Stimulated activated CD8-positive, alpha-beta memory T cell treated with anti-CD3 and anti-CD28 coated beads, Interleukin-12 subunit alpha, Interleukin-12 subunit beta, amount 100 ng/mL, for 4 hours (primary cell): ENCODE data around the gene ABTB1.
"Not testable (repeated sequence)": the region's sequence is repeated elsewhere in the genome, so short reads cannot be mapped to it uniquely, and the experiment has no call there.

Source experiments
- DNase-seq: peaks from one replicate; pipeline ENCODE4 v3.0.0-alpha.2; 2020; ENCODE audit warnings: low read depth

Gene ABTB1

DNA sequence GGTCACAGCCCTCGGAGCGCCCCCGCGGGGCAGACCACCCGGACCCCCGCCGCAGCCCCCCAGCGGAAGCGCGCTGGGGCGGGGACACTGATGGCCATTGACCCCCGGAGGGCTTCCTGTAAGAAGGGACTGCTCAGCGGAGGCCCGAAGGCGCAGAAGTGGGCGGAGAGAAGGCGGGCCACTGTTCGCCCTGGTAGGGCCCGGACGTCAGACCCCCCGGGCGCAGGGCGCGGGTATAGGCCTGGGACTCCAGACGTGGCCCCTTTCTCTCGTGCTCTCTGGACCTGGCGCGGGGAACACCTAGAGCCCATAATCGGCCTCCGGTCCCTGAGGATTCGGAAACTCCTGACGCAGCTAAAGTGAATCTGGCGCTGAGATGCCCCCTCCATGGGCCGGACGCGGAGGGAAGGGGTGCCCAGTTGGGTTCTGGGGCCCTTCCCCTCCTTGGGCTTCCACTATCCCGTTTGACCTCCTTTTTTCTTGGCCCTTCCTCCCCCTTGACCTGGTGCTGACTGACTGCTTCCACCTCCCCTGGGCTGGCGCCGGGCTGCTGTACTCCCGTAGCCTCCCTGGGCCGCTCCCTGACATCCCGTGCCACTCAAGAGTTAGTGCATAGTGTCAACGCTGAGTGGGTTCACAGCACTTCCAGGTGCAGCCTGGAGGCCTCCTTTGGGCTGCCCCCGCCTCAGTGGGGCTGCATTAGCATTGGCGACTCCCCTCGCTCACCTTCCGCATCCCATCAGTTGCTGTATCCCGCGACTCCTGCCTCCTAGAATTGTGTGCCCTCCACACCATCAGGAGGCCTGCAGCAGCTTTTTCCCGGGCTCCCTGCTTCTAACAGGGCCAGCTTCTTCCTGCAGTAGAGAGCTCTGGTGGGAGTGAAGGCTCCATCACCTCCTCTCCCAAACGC, 694 bp downstream of the ABTB1 start:
- peak; percentile 36 for DNase-seq

DNA sequence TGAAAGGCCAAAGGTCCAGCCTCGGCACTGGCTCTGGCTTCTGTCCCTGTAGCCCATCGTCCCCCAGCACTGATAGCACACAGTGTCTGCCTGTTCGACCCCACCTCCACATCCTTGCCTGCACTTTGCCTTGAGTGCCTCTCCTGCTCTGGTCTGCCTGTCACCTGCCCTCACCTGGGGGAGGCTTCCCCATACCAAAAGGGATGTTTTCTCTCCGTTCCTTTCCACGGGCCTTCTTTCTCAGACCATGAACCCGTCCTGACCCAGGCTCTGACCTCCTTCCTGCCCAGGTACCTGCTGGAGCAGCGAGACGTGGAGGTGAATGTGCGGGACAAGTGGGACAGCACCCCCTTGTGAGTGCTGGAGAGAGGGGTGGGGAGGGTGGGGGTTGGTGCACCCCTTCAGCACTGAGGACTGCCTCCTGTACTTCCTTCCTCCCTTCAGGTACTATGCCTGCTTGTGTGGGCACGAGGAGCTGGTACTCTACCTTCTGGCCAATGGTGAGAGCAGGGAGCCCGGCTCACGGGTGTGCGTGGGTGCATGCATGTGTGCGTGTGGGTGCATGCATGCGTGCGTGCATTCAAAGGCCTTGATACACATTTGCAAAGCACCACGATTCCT, 1.5 kb downstream of the ABTB1 start:
- no peak for DNase-seq

GRCh38 chr3:127674790-127675189, 2.0 kb downstream of the ABTB1 start:
- DNase-seq, result no peak

GRCh38 chr3:127675651-127676391, 3.1 kb downstream of the ABTB1 start:
- no peak for DNase-seq

GRCh38 chr3:127676456-127676855, 3.7 kb downstream of the ABTB1 start:
- DNase-seq, result no peak

DNA sequence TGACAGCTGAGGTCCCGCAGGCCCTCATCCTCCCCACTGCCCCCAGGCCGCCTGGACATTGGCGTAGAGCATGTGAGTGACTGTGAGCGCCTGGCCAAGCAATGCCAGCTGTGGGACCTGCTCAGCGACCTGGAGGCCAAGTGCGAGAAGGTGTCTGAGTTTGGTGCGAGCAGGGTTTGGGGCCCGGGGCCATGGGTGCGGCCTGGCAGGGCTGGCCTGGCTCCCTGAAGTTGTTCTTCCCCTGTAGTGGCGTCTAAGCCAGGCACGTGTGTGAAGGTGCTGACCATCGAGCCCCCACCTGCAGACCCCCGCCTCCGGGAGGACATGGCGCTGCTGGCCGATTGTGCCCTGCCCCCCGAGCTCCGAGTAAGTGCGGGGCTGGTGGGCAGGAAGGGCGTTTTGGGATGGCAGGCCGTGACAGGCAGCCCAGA, 4.2 kb downstream of the ABTB1 start:
- DNase-seq, result no peak

GRCh38 chr3:127677541-127678314, 5.0 kb downstream of the ABTB1 start:
- DNase-seq, result no peak

DNA sequence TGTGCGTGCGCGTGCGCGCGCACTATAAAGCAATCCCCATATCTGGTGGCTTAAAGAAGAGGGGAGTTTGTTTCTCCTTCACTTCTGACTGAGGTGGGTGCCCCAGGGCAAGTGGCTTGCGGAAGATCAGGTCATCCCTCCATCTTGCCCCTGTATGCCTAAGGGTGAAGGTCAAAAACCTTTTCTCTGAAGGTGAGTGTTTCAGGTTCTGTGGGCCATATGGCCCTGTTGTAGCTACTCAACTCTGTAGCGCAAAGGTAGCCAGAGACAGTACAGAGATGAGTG, 5.5 kb downstream of the ABTB1 start:
- no peak for DNase-seq

DNA sequence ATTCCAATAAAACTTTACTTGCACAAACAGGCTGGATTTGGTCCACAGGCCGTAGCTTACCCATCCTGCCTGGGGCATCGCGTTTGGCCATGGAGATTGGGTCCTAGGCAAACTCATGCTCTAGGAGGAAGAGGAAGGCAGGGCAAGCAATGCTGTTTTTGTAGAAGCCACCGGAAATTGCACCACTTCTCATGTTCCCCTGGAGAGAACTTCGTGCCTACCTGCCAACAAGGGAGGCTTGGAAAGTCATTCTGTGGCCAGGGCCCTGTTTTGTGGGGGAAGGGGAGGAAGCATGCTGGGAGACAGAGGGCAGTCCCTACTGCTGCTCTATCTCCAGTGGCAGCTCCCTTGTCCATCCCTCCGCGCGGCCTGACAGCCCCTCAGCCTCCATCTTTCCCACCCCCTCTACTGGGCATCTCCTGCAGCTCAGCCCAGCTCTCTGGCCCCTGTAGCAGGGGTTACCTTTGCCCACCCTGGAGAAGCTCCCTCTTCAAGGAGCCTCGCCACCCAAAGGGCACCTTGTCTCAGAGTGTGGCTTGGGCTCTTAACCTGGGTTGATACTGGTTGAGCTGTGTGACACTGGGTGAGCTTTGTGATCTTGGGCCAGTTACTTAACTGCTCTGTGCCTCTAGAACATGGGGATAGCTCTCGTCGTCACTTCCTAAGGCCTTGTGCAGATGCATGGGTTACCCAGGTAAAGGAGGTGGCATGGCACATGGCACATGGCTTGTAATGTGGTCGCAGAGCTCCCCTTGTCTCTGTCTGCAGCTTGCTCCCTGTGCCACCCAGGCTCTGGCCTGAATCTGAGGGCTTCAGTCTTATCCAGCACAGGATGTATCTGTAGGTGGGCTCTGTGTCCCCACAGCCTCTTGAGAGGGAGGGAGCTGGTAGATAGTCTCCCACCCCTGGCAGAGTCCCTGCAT, 6.1 kb downstream of the ABTB1 start:
- DNase-seq, result no peak

GRCh38 chr3:127679534-127680145, 6.9 kb downstream of the ABTB1 start:
- DNase-seq, result no peak

GRCh38 chr3:127680146-127680661, 7.5 kb downstream of the ABTB1 start:
- no peak for DNase-seq

- no peak for DNase-seq
Observed at GRCh38 chr3:127680798-127681221, 8.1 kb downstream of the ABTB1 start.

DNA sequence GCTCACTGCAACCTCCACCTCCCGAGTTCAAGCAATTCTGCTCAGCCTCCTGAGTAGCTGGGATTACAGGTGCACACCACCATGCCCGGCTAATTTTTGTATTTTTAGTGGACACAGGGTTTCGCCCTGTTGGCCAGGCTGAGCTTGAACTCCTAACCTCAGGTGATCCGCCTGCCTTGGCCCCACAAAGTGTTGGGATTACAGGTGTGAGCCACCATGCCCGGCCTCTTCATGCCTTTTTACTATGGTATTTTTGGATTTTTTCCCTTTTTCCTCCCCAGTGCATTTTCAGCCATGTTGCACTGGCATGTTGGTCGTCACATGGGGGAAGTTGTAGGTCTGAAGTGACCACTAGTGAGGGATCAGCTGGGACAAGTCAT, 9.4 kb downstream of the ABTB1 start:
- not testable (repeated sequence) for DNase-seq

GRCh38 chr3:127682561-127682960, 9.8 kb downstream of the ABTB1 start:
- DNase-seq, result no peak

DNA sequence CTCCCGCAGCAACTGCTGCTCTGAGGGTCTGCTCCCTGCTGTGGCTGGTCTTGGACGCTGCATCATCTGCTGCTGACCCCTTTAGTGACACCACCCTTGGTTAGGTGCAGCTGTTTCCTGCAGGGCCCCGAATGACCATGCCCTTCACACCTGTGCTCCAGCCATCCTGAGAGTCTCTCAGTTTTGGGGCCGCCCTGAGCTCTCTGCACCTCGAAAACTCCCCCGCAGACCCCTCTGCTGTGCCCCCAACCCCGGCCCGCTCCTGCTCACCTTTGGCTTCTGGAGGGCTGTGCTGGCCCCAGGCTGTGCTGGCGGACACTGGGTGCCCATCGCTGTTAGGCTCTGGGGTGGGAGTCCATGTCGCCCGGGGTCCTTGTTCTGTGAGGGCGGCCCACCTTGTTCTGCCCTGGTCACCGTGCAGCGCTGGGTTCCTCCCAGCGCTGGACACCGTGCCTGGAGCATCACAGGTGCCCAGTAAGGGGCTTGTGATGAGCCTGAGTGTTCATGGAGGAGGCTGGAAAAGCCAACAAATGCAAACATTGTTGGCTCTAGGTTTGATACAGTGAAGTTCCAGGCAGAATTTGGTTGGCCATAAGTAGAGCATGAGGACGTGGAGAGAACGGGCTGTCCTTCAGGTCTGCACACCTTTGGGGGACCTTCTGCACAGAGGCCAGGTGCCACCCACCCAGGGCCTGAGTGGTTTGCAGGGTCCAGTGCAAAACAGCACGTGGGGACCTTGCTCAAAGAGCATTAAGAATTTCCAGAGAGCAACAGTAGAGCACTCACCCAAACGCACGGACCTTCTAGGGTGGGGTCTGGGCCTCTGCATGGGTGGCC, 12.3 kb downstream of the ABTB1 start:
- DNase-seq, result no peak

DNA sequence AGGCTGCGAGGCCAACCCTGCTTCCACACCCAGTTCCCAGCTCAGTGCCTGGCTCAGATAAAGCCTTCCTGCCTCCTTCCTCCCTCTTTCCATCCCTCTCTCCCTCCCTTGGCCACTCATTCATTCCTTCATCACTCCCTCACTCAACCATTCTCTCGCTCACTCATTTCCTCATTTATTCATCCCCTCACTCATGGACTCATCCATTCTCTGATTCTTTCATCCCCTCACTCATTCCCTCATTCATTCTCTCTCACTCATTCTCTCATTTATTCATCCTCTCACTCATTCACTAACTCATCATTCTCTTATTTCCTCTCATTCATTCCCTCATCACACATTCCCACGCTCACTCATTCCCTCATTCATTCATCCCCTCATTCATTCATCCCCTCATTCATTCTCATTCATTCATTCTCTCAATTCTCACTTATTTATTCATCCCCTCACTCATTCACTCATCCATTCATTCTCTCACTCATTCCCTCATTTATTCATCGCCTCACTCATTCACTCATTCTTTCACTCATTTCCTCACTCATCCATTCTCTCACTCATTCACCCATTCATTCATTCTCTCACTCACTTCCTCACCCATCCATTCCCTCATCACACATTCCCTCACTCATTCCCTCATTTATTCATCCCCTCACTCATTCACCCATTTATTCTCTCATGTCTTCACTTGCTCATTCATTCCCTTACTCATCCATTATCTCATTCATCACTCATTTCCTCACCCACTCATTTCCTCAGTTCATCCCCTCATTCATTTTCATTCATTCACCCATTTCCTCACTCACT, 13.2 kb downstream of the ABTB1 start:
- no peak for DNase-seq

- no peak for DNase-seq
Observed at GRCh38 chr3:127686512-127686894, 13.8 kb downstream of the ABTB1 start.

GRCh38 chr3:127687228-127687737, 14.5 kb downstream of the ABTB1 start:
- DNase-seq, result no peak
